HG02763 (cell line): ENCODE measurements around the gene ATXN10.
A peak's percentile ranks its signal among the peaks of the same experiment; 100 is the strongest.
"Not testable (repeated sequence)": the region's sequence is repeated elsewhere in the genome, so short reads cannot be mapped to it uniquely, and the experiment has no call there.

Experiments
- ATAC-seq: cut with Tn5 transposase; IDR thresholded peaks from one replicate; pipeline ENCODE4 v1.9.1; 2021; ENCODE audit warnings: mild to moderate bottlenecking, moderate library complexity; ENCODE audit not compliant: unreplicated experiment

The ATXN10 gene

GRCh38 chr22:45671783-45672563, at the start of gene ATXN10:
Gene ATXN10, plus strand, starts transcription at chr22:45671834. Its CDS starts 230 bp downstream, at chr22:45672064.
- peak; percentile 42 for ATAC-seq

- no peak for ATAC-seq
Observed at GRCh38 chr22:45621836-45622600, 49.6 kb upstream of the ATXN10 start.

- not testable (repeated sequence) for ATAC-seq
Observed at GRCh38 chr22:45623464-45624145, 48.0 kb upstream of the ATXN10 start.

GRCh38 chr22:45626198-45626651, 45.4 kb upstream of the ATXN10 start:
- no peak for ATAC-seq

GRCh38 chr22:45627489-45628233, 44.0 kb upstream of the ATXN10 start:
- ATAC-seq, result no peak

GRCh38 chr22:45628515-45628914, 43.1 kb upstream of the ATXN10 start:
- no peak for ATAC-seq

GRCh38 chr22:45629469-45630089, 42.1 kb upstream of the ATXN10 start:
- no peak for ATAC-seq

- ATAC-seq, result no peak
Observed at GRCh38 chr22:45630436-45630835, 41.2 kb upstream of the ATXN10 start.

- no peak for ATAC-seq
Observed at GRCh38 chr22:45631140-45631840, 40.3 kb upstream of the ATXN10 start.

GRCh38 chr22:45631841-45632238, 39.8 kb upstream of the ATXN10 start:
- no peak for ATAC-seq

- no peak for ATAC-seq
Observed at GRCh38 chr22:45632791-45633515, 38.7 kb upstream of the ATXN10 start.

GRCh38 chr22:45636683-45637082, 35.0 kb upstream of the ATXN10 start:
- ATAC-seq, result no peak

- ATAC-seq, result no peak
Observed at GRCh38 chr22:45638197-45638596, 33.4 kb upstream of the ATXN10 start.

GRCh38 chr22:45638834-45639746, 32.5 kb upstream of the ATXN10 start:
- no peak for ATAC-seq

GRCh38 chr22:45639747-45640102, 31.9 kb upstream of the ATXN10 start:
- ATAC-seq, result no peak

GRCh38 chr22:45640291-45640940, 31.2 kb upstream of the ATXN10 start:
- ATAC-seq, result no peak

GRCh38 chr22:45640941-45641621, 30.6 kb upstream of the ATXN10 start:
- no peak for ATAC-seq
